ENCODE results near the gene SETMAR. TPM values are rescaled to one million over a fixed set of nuclear protein-coding genes. Genes with fewer than 3 reads are reported as not detected.

The SETMAR gene
- total and polyA plus RNA-seq, 4 donors, result 8.1 to 22.5 (median 12.1) TPM

DNA sequence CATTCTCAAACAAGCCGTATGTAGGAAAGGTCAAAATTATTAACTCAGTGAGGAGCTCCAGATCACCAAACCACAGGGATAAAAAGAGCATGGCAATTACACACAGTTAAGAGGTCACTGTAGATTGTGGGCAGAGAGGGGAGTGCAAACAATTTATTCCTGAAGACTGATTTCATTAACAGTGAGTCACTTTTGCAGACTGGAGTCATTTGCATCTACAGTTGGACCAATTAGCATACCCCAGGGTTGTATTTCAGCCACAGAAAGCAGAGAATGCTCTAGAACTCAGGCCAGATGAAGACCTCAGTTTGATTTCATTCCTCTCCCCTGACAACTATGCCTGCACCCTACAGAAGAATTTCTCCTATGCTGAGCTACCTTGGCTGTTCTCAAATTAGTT is 40.1 kb downstream of the SETMAR start:
- Histone ChIP-seq H3K36me3 (ENCODE audit: control insufficient read depth in 4 of 4, insufficient read depth in 4 of 4, low read length in 4 of 4) (no peaks in the 10 kb centered on the region), H3K4me3 (no peak overlapping the region), H3K27me3 (ENCODE audit: control insufficient read depth in 3 of 3, insufficient read depth in 3 of 3, low read length in 2 of 3) (no peaks in the 10 kb centered on the region), H3K4me1 (ENCODE audit: control insufficient read depth in 5 of 5, insufficient read depth in 5 of 5, low read length in 5 of 5) (peaks cover 0 to 6% (median 0%) of the 10 kb centered on the region in 5 donors), H3K9me3 (ENCODE audit: control insufficient read depth in 4 of 4, insufficient read depth in 3 of 4, low read length in 3 of 4) (no peaks in the 10 kb centered on the region), H3K27ac (ENCODE audit: low read depth in 1 of 2, low read length in 1 of 2) (no peak overlapping the region), H3K9ac (ENCODE audit: insufficient read depth in 1 of 2, low read length in 2 of 2) (no peak overlapping the region)
- no peak for DNase-seq
- ATAC-seq (ENCODE audit: insufficient read depth, low FRiP score), result no peak
- 87 to 100% methylated on average over 1 of the region's 1 CpG for WGBS, 2 donors
- TF ChIP-seq, protein P1, sequence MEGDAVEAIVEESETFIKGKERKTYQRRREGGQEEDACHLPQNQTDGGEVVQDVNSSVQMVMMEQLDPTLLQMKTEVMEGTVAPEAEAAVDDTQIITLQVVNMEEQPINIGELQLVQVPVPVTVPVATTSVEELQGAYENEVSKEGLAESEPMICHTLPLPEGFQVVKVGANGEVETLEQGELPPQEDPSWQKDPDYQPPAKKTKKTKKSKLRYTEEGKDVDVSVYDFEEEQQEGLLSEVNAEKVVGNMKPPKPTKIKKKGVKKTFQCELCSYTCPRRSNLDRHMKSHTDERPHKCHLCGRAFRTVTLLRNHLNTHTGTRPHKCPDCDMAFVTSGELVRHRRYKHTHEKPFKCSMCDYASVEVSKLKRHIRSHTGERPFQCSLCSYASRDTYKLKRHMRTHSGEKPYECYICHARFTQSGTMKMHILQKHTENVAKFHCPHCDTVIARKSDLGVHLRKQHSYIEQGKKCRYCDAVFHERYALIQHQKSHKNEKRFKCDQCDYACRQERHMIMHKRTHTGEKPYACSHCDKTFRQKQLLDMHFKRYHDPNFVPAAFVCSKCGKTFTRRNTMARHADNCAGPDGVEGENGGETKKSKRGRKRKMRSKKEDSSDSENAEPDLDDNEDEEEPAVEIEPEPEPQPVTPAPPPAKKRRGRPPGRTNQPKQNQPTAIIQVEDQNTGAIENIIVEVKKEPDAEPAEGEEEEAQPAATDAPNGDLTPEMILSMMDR (IDR thresholded peaks at IDR 0.05; ENCODE audit: control extremely low read depth, extremely low read depth), result no peak

DNA sequence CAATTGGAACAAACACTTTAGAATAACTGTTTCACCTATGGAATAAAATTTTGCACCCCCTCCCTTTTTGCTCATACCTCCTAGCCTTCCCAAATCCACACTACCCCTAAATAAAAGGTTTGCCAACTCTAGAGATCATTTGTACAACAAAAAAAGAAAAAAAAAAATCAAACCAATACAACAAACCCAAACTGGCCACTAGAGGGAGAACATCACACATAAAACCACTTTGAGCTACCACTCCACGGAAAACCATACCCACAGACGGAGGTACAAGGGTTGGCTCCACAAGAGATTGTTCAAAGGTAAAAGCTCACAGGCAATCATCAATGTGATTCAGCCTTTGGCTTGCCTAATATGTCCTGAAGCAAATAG is 47.6 kb downstream of the SETMAR start:
- Histone ChIP-seq H3K27me3 (ENCODE audit: control insufficient read depth in 3 of 3, insufficient read depth in 3 of 3, low read length in 2 of 3) (no peaks in the 10 kb centered on the region), H3K9ac (ENCODE audit: insufficient read depth in 1 of 2, low read length in 2 of 2) (no peak overlapping the region), H3K36me3 (ENCODE audit: control insufficient read depth in 4 of 4, insufficient read depth in 4 of 4, low read length in 4 of 4) (no peaks in the 10 kb centered on the region), H3K27ac (ENCODE audit: low read depth in 1 of 2, low read length in 1 of 2) (no peak overlapping the region), H3K4me1 (ENCODE audit: control insufficient read depth in 5 of 5, insufficient read depth in 5 of 5, low read length in 5 of 5) (peaks cover 0 to 9% (median 5%) of the 10 kb centered on the region in 5 donors), H3K4me3 (no peak overlapping the region), H3K9me3 (ENCODE audit: control insufficient read depth in 4 of 4, insufficient read depth in 3 of 4, low read length in 3 of 4) (no peaks in the 10 kb centered on the region)
- TF ChIP-seq, protein P1 (IDR thresholded peaks at IDR 0.05; ENCODE audit: control extremely low read depth, extremely low read depth), result peak; percentile 57
- DNase-seq (peak; percentile 50 to 90 (median 83)), ATAC-seq (ENCODE audit: insufficient read depth, low FRiP score) (peak; percentile 83)
- WGBS, 2 donors, result 0 to 4% methylated on average over 2 of the region's 2 CpGs

DNA sequence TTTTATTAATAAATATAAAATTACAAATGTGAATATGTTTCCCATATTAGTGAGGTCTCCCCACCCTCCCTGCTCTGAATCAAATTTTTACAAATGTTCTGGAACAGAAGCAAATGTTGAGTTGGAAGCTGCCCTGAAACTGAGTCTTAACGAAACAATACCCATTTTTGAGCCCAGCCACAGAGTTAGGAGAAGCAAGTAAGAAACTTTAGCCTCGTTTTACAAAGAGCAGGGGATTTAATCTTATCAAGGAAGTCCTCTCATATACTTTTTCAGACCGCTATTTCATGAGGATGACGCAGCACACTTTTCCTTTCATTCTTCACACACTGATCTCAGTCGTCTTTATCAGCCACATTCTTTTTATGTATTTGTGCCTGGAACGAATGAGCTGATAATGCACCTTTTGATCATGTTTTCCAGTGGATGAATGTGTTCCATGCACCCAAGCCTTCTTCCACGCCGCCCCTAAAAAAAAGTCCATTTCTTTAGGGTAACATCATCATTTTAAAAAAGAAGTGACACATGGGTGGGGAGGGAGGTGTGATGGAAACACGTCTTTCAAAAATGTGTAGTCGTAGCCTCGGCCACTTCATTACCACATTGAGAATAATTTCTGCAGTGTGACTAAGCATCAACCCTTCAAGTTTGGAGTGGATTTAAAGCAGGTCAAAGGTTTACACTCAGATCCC is 48.1 kb downstream of the SETMAR start:
- Histone ChIP-seq H3K27ac (ENCODE audit: low read depth in 1 of 2, low read length in 1 of 2) (peak overlapping the region; percentile 30 to 50), H3K27me3 (ENCODE audit: control insufficient read depth in 3 of 3, insufficient read depth in 3 of 3, low read length in 2 of 3) (no peaks in the 10 kb centered on the region), H3K4me1 (ENCODE audit: control insufficient read depth in 5 of 5, insufficient read depth in 5 of 5, low read length in 5 of 5) (peaks cover 0 to 14% (median 9%) of the 10 kb centered on the region in 5 donors), H3K9me3 (ENCODE audit: control insufficient read depth in 4 of 4, insufficient read depth in 3 of 4, low read length in 3 of 4) (no peaks in the 10 kb centered on the region), H3K36me3 (ENCODE audit: control insufficient read depth in 4 of 4, insufficient read depth in 4 of 4, low read length in 4 of 4) (no peaks in the 10 kb centered on the region), H3K4me3 (no peak overlapping the region), H3K9ac (ENCODE audit: insufficient read depth in 1 of 2, low read length in 2 of 2) (peak overlapping the region in 1 of 2 donors; percentile 47)
- 16 to 30% methylated on average over 11 of the region's 11 CpGs for WGBS, 2 donors
- ATAC-seq (ENCODE audit: insufficient read depth, low FRiP score), result peak; percentile 65
- TF ChIP-seq, protein P1 (IDR thresholded peaks at IDR 0.05; ENCODE audit: control extremely low read depth, extremely low read depth), result no peak
- DNase-seq, result peak in 1 of 3 donors; percentile 34
